HEK293 (cell line): ENCODE data around the gene STRA8.

Source experiments
- CTCF ChIP-seq: fragments of 450-650 bp; formaldehyde crosslinking; IDR thresholded peaks from 2 replicates; pipeline ENCODE4 v1.5.1; 2016; ENCODE audit warnings: missing biosample characterization, missing genetic modification characterization
- YY1 ChIP-seq: fragments of 450-650 bp; formaldehyde crosslinking; IDR thresholded peaks from 2 replicates; pipeline ENCODE4 v1.5.1; 2018; ENCODE audit warnings: missing biosample characterization, missing genetic modification characterization
- ZBTB26 ChIP-seq: fragments of 450-650 bp; formaldehyde crosslinking; optimal IDR thresholded peaks from 2 replicates; pipeline ENCODE3; 2016; ENCODE audit warnings: missing biosample characterization, mild to moderate bottlenecking, missing genetic modification characterization
- ZNF133 ChIP-seq: fragments of 450-650 bp; formaldehyde crosslinking; IDR thresholded peaks from 2 replicates; pipeline ENCODE4 v1.5.1; 2016; ENCODE audit warnings: missing biosample characterization, missing genetic modification characterization
- ZNF23 ChIP-seq: fragments of 450-650 bp; formaldehyde crosslinking; IDR thresholded peaks from 2 replicates; pipeline ENCODE4 v1.5.1; 2016; ENCODE audit warnings: missing biosample characterization, missing genetic modification characterization, borderline replicate concordance
- ZNF416 ChIP-seq: fragments of 450-650 bp; formaldehyde crosslinking; IDR thresholded peaks from 2 replicates; pipeline ENCODE4 v1.5.1; 2016; ENCODE audit warnings: missing biosample characterization, missing genetic modification characterization
- ZNF530 ChIP-seq: fragments of 450-650 bp; formaldehyde crosslinking; IDR thresholded peaks from 2 replicates; pipeline ENCODE4 v1.5.1; 2016; ENCODE audit warnings: low read depth, missing biosample characterization, missing genetic modification characterization
- TF ChIP-seq, protein P1 (sequence below): fragments of 450-650 bp; formaldehyde crosslinking; IDR thresholded peaks from 2 replicates; pipeline ENCODE4 v1.5.1; 2016; ENCODE audit warnings: missing biosample characterization, missing genetic modification characterization

DNA sequence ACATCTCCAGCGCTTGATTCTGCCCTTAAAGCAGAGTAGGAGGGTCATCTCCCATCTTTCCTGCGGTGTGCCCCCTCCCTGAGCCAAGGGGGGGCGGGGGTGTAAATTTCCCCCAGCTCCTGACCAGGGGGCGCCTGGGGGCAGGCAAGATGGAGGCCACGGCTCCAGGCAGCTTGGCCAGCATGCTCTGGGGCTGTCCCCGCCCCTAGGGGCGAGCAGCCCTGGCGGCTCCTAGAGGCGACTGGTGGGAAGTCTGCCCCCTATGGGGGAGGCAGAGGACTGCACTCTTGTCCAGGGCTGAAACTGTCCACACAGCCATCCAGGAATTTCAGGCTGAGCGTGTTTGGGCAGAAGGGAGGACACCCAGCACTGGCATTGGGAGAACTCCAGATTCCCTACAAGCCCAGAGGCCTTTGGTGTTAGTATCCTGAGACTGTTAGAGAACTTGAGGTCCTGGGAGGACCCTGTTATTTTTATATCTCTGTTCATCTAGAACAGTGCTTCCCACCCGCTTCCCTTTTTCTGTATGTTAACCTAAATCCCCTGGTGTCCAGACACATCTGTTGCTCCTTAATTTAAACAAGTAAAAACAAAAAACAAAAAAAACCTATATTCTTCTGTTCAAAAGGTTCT is 4.6 kb downstream of the STRA8 start:
- TF ChIP-seq ZBTB26: no peak
- no peak for TF ChIP-seq ZNF416 (tag by site-specific recombination)
- TF ChIP-seq YY1: no peak
- peak; percentile 31; the same call in 1 of the 2 replicates for TF ChIP-seq CTCF (tag by site-specific recombination)
- no peak for TF ChIP-seq ZNF23 (tag by site-specific recombination)
- no peak for TF ChIP-seq ZNF530
- TF ChIP-seq, protein P1, sequence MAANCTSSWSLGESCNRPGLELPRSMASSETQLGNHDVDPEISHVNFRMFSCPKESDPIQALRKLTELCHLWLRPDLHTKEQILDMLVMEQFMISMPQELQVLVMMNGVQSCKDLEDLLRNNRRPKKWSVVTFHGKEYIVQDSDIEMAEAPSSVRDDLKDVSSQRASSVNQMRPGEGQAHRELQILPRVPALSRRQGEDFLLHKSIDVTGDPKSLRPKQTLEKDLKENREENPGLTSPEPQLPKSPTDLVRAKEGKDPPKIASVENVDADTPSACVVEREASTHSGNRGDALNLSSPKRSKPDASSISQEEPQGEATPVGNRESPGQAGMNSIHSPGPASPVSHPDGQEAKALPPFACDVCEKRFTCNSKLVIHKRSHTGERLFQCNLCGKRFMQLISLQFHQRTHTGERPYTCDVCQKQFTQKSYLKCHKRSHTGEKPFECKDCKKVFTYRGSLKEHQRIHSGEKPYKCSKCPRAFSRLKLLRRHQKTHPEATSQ (tag by site-specific recombination): no peak
- no peak for TF ChIP-seq ZNF133 (tag by site-specific recombination)
